Psoas muscle (tissue), 8 donors: ENCODE data around the gene RMDN3. TPM values are rescaled to one million over a fixed set of nuclear protein-coding genes. Genes with fewer than 3 reads are reported as not detected.

Experiments
- ATAC-seq, 4 donors: fragments of 200-7000 bp; cut with Tn5 transposase; one replicate each; pipeline ENCODE4 v1.9.1; 2020; ENCODE audit warnings: moderate library complexity in 3 of 4, mild to moderate bottlenecking in 2 of 4
- DNase-seq, 2 donors: peaks; one replicate each; pipeline ENCODE4 v3.0.0-alpha.2; 2020
- H3K27ac ChIP-seq: fragments of 200-600 bp; one replicate; pipeline ENCODE4 v1.8.0; 2022
- H3K27me3 ChIP-seq, 3 donors: fragments of 200-600 bp in 1 of 3; one replicate each; pipeline versions ENCODE4 v1.6.1 to v1.8.0; 2013 to 2022; ENCODE audit warnings: low read length in 2 of 3, mild to moderate bottlenecking in 2 of 3, moderate library complexity in 1 of 3; ENCODE audit not compliant: insufficient read depth in 3 of 3
- H3K36me3 ChIP-seq, 2 donors: fragments of 200-600 bp in 1 of 2; one replicate each; pipeline versions ENCODE4 v1.6.1 to v1.8.0; 2013 to 2022; ENCODE audit warnings: low read depth in 1 of 2, mild to moderate bottlenecking in 1 of 2, moderate library complexity in 1 of 2; ENCODE audit not compliant: insufficient read depth in 1 of 2
- H3K4me1 ChIP-seq: fragments of 200-600 bp; one replicate; pipeline ENCODE4 v1.8.0; 2022
- H3K4me3 ChIP-seq: fragments of 200-600 bp; one replicate; pipeline ENCODE4 v1.8.0; 2022; ENCODE audit warnings: mild to moderate bottlenecking
- H3K9me3 ChIP-seq: fragments of 200-600 bp; one replicate; pipeline ENCODE4 v1.8.0; 2022
- WGBS, 3 donors: extraction: QIAGEN DNeasy Blood & Tissue Kit; methylation state at CpG; one replicate each; pipeline versions ENCODE4 v1.1.6 to v1.1.7; 2013; 5-methylcytosine and 5-hydroxymethylcytosine counted together
- intact Hi-C, 2 donors: fragments of 100-400 bp; cut with DNase I; formaldehyde crosslinking; loops; one replicate each; pipeline versions ENCODE4 v1.11.0 to v1.14.2; 2022
- polyA plus RNA-seq, 3 donors: library from polyadenylated mRNA; stranded (reverse); fragments of 200-250 nt; gene quantifications; one replicate each; pipeline ENCODE4 v1.2.3, GENCODE V29; 2013
- total RNA-seq, 4 donors: library from RNA; stranded (reverse); fragmentation: NEBNext Ultra II Directional in 2 of 4; extraction: Animal tissue kit (Norgen Biotek cat#: 25700) in 2 of 4; gene quantifications; one replicate each; pipeline versions ENCODE4 v1.2.1 to v1.2.4, GENCODE V29; 2021 to 2023
- TF ChIP-seq, protein P1 (sequence below): fragments of 200-600 bp; IDR thresholded peaks from one replicate; pipeline ENCODE4 v1.8.0; 2022; ENCODE audit warnings: antibody characterized with exemption
- donor health status: healthy with polysubstance abuse.
- donor health status: DM: no; HTN: no; CAD: no; lungs with moderate emphysema.
- donor health status: Bipolar disorder and iron deficiency.
- donor health status: healthy.
- donor health status: DM: yes; HTN: yes; CAD: no.
- donor health status: DM: no; HTN: no; CAD: no.
- donor health status: DM: no; HTN: no; CAD: no.
- donor health status: DM: yes; HTN: yes; CAD: no.

Gene RMDN3
- total and polyA plus RNA-seq, 7 donors = 11.1 to 30.9 (median 19.1) TPM

GRCh38 chr15:40790718-40791117 lies 35.7 kb upstream of the RMDN3 start:
- Histone ChIP-seq H3K27me3 (no peaks in the 10 kb centered on the region), H3K27ac (peak overlapping the region; percentile 58), H3K36me3 (peaks cover 0 to 8% of the 10 kb centered on the region in 2 donors), H3K9me3 (no peaks in the 10 kb centered on the region), H3K4me3 (no peak overlapping the region), H3K4me1 (peaks cover 24% of the 10 kb centered on the region)
- intact Hi-C loops = no loop called here
- DNase-seq (no peak), ATAC-seq (peak in 2 of 4 donors; percentile 5 to 11)
- TF ChIP-seq, protein P1, sequence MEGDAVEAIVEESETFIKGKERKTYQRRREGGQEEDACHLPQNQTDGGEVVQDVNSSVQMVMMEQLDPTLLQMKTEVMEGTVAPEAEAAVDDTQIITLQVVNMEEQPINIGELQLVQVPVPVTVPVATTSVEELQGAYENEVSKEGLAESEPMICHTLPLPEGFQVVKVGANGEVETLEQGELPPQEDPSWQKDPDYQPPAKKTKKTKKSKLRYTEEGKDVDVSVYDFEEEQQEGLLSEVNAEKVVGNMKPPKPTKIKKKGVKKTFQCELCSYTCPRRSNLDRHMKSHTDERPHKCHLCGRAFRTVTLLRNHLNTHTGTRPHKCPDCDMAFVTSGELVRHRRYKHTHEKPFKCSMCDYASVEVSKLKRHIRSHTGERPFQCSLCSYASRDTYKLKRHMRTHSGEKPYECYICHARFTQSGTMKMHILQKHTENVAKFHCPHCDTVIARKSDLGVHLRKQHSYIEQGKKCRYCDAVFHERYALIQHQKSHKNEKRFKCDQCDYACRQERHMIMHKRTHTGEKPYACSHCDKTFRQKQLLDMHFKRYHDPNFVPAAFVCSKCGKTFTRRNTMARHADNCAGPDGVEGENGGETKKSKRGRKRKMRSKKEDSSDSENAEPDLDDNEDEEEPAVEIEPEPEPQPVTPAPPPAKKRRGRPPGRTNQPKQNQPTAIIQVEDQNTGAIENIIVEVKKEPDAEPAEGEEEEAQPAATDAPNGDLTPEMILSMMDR = no peak
- whole genome bisulfite sequencing, 3 donors = 61 to 79% (median 63%) methylated on average over 3 of the region's 3 CpGs

GRCh38 chr15:40789999-40790398 lies 34.9 kb upstream of the RMDN3 start:
- WGBS, 3 donors = 71 to 95% (median 82%) methylated on average over 8 of the region's 8 CpGs
- intact Hi-C loops = loop anchor here (10.0 kb wide), 2 partner anchors 55 to 205 kb away; partner anchors contain the start of gene SPINT1 (in 2 of the 2)
- H3K4me1 ChIP-seq = peaks cover 24% of the 10 kb centered on the region
- H3K36me3 ChIP-seq = peaks cover 0 to 8% of the 10 kb centered on the region in 2 donors
- H3K9me3 ChIP-seq = no peaks in the 10 kb centered on the region
- no peak overlapping the region for H3K4me3 ChIP-seq
- H3K27ac ChIP-seq = peak overlapping the region; percentile 58
- TF ChIP-seq, protein P1 = no peak
- peak in 1 of 2 donors; percentile 28 for DNase-seq
- peak in 3 of 4 donors; percentile 17 to 63 (median 32) for ATAC-seq
- no peaks in the 10 kb centered on the region for H3K27me3 ChIP-seq

- TF ChIP-seq, protein P1 = no peak
These were observed 34.1 kb upstream of the RMDN3 start for GRCh38 chr15:40789119-40789518.

DNA sequence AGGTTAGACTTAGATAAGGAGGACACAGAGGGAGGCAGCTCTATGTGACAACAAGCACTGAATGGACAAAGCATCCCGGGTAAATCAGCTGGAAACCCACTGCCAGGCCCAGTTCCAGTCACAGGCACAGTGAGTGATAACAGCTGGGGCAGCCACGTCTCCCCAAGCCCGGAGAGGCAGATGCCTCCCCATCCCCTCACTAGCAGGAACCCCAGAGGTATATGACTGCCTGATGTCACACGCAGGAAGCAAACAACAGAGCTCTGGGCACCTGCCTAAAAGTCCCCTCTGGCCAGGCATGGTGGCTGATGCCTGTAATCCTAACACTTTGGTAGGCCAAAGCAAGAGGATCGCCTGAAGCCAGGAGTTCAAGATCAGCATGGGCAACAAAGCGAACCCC lies 32.9 kb upstream of the RMDN3 start:
- Histone ChIP-seq H3K27ac (no peak overlapping the region), H3K9me3 (no peaks in the 10 kb centered on the region), H3K4me3 (no peak overlapping the region), H3K36me3 (peaks cover 0 to 8% of the 10 kb centered on the region in 2 donors), H3K27me3 (no peaks in the 10 kb centered on the region), H3K4me1 (peaks cover 20% of the 10 kb centered on the region)
- TF ChIP-seq, protein P1 = no peak
- intact Hi-C loops = loop anchor here (10.0 kb wide), 2 partner anchors 57 to 203 kb away; partner anchors contain the start of gene SPINT1 (in 2 of the 2)
- ATAC-seq (no peak), DNase-seq (peak in 1 of 2 donors; percentile 9)
- 63 to 74% (median 67%) methylated on average over 6 of the region's 6 CpGs for WGBS, 3 donors

More at GRCh38 chr15:40789119-40789518, 34.1 kb upstream of the RMDN3 start:
- intact Hi-C loops = loop anchor here (10.0 kb wide), 2 partner anchors 56 to 204 kb away; partner anchors contain the start of gene SPINT1 (in 2 of the 2)
- ATAC-seq (peak in 1 of 4 donors; percentile 26), DNase-seq (peak in 1 of 2 donors; percentile 30)
- peaks cover 27% of the 10 kb centered on the region for H3K4me1 ChIP-seq
- 58 to 67% (median 61%) methylated on average over 5 of the region's 5 CpGs for WGBS, 3 donors
- no peaks in the 10 kb centered on the region for H3K27me3 ChIP-seq
- peaks cover 0 to 8% of the 10 kb centered on the region in 2 donors for H3K36me3 ChIP-seq
- H3K27ac ChIP-seq = no peak overlapping the region
- no peaks in the 10 kb centered on the region for H3K9me3 ChIP-seq
- H3K4me3 ChIP-seq = no peak overlapping the region
